Loucy (cell line): ENCODE measurements around the gene TACC2.

Experiments
- EZH2phosphoT487 ChIP-seq: fragments of 200-600 bp; IDR thresholded peaks from 2 replicates; pipeline ENCODE4 v1.6.1; 2018; ENCODE audit warnings: antibody characterized with exemption, mild to moderate bottlenecking, moderate library complexity, borderline replicate concordance
- TF ChIP-seq, protein P1 (sequence below): fragments of 200-600 bp; sonication (generic); conservative IDR thresholded peaks from 2 replicates; pipeline ENCODE4 v1.5.1; 2014; ENCODE audit warnings: mild to moderate bottlenecking, antibody characterized with exemption, low read length

DNA sequence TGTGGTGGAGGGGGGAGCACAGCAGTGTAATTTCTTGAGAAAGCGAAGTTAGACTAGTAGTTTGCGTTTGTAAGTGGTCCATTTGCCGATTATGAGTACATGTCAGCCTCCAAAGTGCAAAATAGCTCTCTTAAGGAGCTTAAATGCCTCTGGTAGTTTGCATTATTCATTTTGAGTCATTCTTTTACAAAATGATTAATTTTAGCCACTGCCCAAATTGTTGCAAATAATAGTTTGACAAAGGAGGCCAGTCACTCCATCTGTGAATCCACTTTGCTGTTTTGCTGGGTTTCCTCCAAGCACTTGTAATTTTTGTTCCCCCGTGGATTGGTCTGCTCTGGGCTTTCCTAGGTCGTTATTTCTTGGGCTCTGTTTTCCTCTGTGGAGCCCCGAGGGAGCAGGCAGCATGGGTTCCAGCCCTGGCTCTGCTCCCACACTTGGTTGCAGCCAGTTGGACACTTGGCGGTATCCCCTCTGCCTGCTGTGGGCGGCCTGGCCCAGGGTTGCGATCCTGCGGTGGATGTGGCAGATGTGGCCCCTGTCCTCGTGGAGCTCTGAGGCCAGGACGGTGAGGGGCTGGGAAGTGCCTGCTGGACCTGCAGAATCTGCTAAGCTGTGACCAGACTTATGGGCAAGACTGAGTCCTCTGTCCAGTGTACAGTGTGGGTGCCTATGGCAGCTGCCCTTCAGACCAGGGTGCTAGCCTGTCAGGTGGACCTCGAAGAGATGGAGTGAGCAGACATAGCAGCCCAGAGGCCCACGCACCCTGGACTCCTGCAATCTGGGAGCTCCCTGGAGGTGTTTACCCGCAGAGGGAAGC is 153.1 kb downstream of the TACC2 start:
- TF ChIP-seq, protein P1, sequence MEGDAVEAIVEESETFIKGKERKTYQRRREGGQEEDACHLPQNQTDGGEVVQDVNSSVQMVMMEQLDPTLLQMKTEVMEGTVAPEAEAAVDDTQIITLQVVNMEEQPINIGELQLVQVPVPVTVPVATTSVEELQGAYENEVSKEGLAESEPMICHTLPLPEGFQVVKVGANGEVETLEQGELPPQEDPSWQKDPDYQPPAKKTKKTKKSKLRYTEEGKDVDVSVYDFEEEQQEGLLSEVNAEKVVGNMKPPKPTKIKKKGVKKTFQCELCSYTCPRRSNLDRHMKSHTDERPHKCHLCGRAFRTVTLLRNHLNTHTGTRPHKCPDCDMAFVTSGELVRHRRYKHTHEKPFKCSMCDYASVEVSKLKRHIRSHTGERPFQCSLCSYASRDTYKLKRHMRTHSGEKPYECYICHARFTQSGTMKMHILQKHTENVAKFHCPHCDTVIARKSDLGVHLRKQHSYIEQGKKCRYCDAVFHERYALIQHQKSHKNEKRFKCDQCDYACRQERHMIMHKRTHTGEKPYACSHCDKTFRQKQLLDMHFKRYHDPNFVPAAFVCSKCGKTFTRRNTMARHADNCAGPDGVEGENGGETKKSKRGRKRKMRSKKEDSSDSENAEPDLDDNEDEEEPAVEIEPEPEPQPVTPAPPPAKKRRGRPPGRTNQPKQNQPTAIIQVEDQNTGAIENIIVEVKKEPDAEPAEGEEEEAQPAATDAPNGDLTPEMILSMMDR: no peak
- TF ChIP-seq EZH2phosphoT487: no peak
